Activated CD4-positive, alpha-beta memory T cell treated with anti-CD3 and anti-CD28 coated beads, Interleukin-2, amount 10 ng/mL, durations not matched to agents 7 days and 5 days (primary cell): ENCODE measurements around the gene LRRC36. TPM values are rescaled to one million over a fixed set of nuclear protein-coding genes. Genes with fewer than 3 reads are reported as not detected.
A peak's percentile ranks its signal among the peaks of the same experiment; 100 is the strongest.

Experiments used
- CTCF ChIA-PET: fragments of 350-600 bp; sonication (Branson Sonifier 250); formaldehyde crosslinking; loops from one replicate; lab custom pipeline; 2021; ENCODE audit warnings: antibody characterized with exemption, inconsistent platforms; lab: Charles Lee
- POLR2A ChIA-PET: fragments of 350-600 bp; sonication (Branson Sonifier 250); formaldehyde crosslinking; loops from one replicate; lab custom pipeline; 2021; ENCODE audit warnings: antibody characterized with exemption; lab: Charles Lee
- DNase-seq: peaks from one replicate; pipeline ENCODE4 v3.0.0-alpha.2; 2020
- H3K27ac Mint-ChIP-seq: one replicate; pipeline ENCODE4 v1.8.0; 2021; ENCODE audit warnings: mild to moderate bottlenecking, mixed read lengths
- H3K27me3 Mint-ChIP-seq: one replicate; pipeline ENCODE4 v1.8.0; 2021; ENCODE audit warnings: mixed read lengths
- H3K36me3 Mint-ChIP-seq: one replicate; pipeline ENCODE4 v1.8.0; 2021; ENCODE audit warnings: low read depth, mixed read lengths
- H3K4me1 Mint-ChIP-seq: one replicate; pipeline ENCODE4 v1.8.0; 2021; ENCODE audit warnings: mixed read lengths
- H3K4me3 Mint-ChIP-seq: one replicate; pipeline ENCODE4 v1.8.0; 2021; ENCODE audit warnings: mild to moderate bottlenecking, mixed read lengths
- H3K9me3 Mint-ChIP-seq: one replicate; pipeline ENCODE4 v1.8.0; 2021; ENCODE audit warnings: mixed read lengths
- total RNA-seq, 2 experiments: library from RNA; stranded (reverse); gene quantifications; one replicate each; pipeline ENCODE4 v1.2.3, GENCODE V29; 2021

The LRRC36 gene
- total RNA-seq, 2 experiments from 2014 or later: not detected

GRCh38 chr16:67419502-67419901, 92.9 kb downstream of the LRRC36 start:
- Mint-ChIP-seq H3K27me3 (peaks cover 36% of the 10 kb centered on the region), H3K27ac (no peak overlapping the region), H3K36me3 (no peaks in the 10 kb centered on the region), H3K9me3 (no peaks in the 10 kb centered on the region), H3K4me1 (peaks cover 11% of the 10 kb centered on the region), H3K4me3 (no peak overlapping the region)
- no peak for DNase-seq
- POLR2A ChIA-PET: no interaction called here
- CTCF ChIA-PET: interaction anchor here (0.8 to 1.6 kb wide), 2 partner anchors 9 to 29 kb away, joined by 3 to 6 read pairs; no protein-coding TSS in a partner anchor

- DNase-seq: no peak
- Mint-ChIP-seq H3K9me3 (no peaks in the 10 kb centered on the region), H3K27me3 (peaks cover 33% of the 10 kb centered on the region), H3K4me3 (no peak overlapping the region), H3K27ac (no peak overlapping the region), H3K4me1 (peaks cover 11% of the 10 kb centered on the region), H3K36me3 (no peaks in the 10 kb centered on the region)
- ChIA-PET CTCF (interaction anchor here (0.8 to 1.6 kb wide), 2 partner anchors 9 to 28 kb away, joined by 3 to 6 read pairs; no protein-coding TSS in a partner anchor), POLR2A (no interaction called here)
Observed at GRCh38 chr16:67419931-67420330, 93.3 kb downstream of the LRRC36 start.

GRCh38 chr16:67421030-67421429, 94.4 kb downstream of the LRRC36 start:
- Mint-ChIP-seq H3K9me3 (no peaks in the 10 kb centered on the region), H3K27ac (no peak overlapping the region), H3K27me3 (peaks cover 30% of the 10 kb centered on the region), H3K4me1 (peaks cover 8% of the 10 kb centered on the region), H3K36me3 (no peaks in the 10 kb centered on the region), H3K4me3 (no peak overlapping the region)
- CTCF ChIA-PET: interaction anchor here (0.7 to 1.8 kb wide), 3 partner anchors 27 to 474 kb away, joined by 3 read pairs; no protein-coding TSS in a partner anchor
- DNase-seq: no peak
- POLR2A ChIA-PET: no interaction called here

- no peaks in the 10 kb centered on the region for H3K9me3 Mint-ChIP-seq
- ChIA-PET POLR2A (no interaction called here), CTCF (interaction anchor here (1.6 kb wide), 1 partner anchor 24 kb away, joined by 6 read pairs; no protein-coding TSS in a partner anchor)
- H3K27me3 Mint-ChIP-seq: peaks cover 34% of the 10 kb centered on the region
- no peak overlapping the region for H3K27ac Mint-ChIP-seq
- no peaks in the 10 kb centered on the region for H3K4me1 Mint-ChIP-seq
- H3K36me3 Mint-ChIP-seq: no peaks in the 10 kb centered on the region
- no peak overlapping the region for H3K4me3 Mint-ChIP-seq
- no peak for DNase-seq
Observed at GRCh38 chr16:67423015-67423414, 96.4 kb downstream of the LRRC36 start.

- Mint-ChIP-seq H3K4me1 (no peaks in the 10 kb centered on the region), H3K9me3 (no peaks in the 10 kb centered on the region), H3K4me3 (no peak overlapping the region), H3K36me3 (no peaks in the 10 kb centered on the region), H3K27ac (no peak overlapping the region), H3K27me3 (peaks cover 36% of the 10 kb centered on the region)
- POLR2A ChIA-PET: no interaction called here
- no peak for DNase-seq
- CTCF ChIA-PET: interaction anchor here (5.8 kb wide), 1 partner anchor 41 kb away, joined by 58 read pairs; no protein-coding TSS in a partner anchor
Observed at GRCh38 chr16:67423611-67424260, 97.1 kb downstream of the LRRC36 start.

- H3K36me3 Mint-ChIP-seq: no peaks in the 10 kb centered on the region
- POLR2A ChIA-PET: no interaction called here
- no peaks in the 10 kb centered on the region for H3K9me3 Mint-ChIP-seq
- CTCF ChIA-PET: interaction anchor here (5.8 kb wide), 1 partner anchor 40 kb away, joined by 58 read pairs; no protein-coding TSS in a partner anchor
- no peak overlapping the region for H3K27ac Mint-ChIP-seq
- H3K4me1 Mint-ChIP-seq: no peaks in the 10 kb centered on the region
- no peak for DNase-seq
- H3K27me3 Mint-ChIP-seq: peaks cover 41% of the 10 kb centered on the region
- no peak overlapping the region for H3K4me3 Mint-ChIP-seq
Observed at GRCh38 chr16:67424261-67424615, 97.6 kb downstream of the LRRC36 start.

GRCh38 chr16:67425061-67425460, 98.4 kb downstream of the LRRC36 start:
- H3K9me3 Mint-ChIP-seq: no peaks in the 10 kb centered on the region
- peaks cover 42% of the 10 kb centered on the region for H3K27me3 Mint-ChIP-seq
- H3K4me3 Mint-ChIP-seq: no peak overlapping the region
- ChIA-PET CTCF (interaction anchor here (0.6 to 5.8 kb wide), 3 partner anchors 11 to 77 kb away, joined by 3 to 58 read pairs (median 4); no protein-coding TSS in a partner anchor), POLR2A (no interaction called here)
- no peak for DNase-seq
- no peak overlapping the region for H3K27ac Mint-ChIP-seq
- H3K4me1 Mint-ChIP-seq: no peaks in the 10 kb centered on the region
- H3K36me3 Mint-ChIP-seq: no peaks in the 10 kb centered on the region

GRCh38 chr16:67425580-67425979, 99.0 kb downstream of the LRRC36 start:
- Mint-ChIP-seq H3K27ac (no peak overlapping the region), H3K9me3 (no peaks in the 10 kb centered on the region), H3K4me1 (peaks cover 3% of the 10 kb centered on the region), H3K27me3 (peaks cover 47% of the 10 kb centered on the region), H3K4me3 (no peak overlapping the region), H3K36me3 (peaks cover 2% of the 10 kb centered on the region)
- ChIA-PET POLR2A (no interaction called here), CTCF (interaction anchor here (1.3 to 5.8 kb wide), 3 partner anchors 11 to 39 kb away, joined by 4 to 66 read pairs (median 58); no protein-coding TSS in a partner anchor)
- DNase-seq: no peak

GRCh38 chr16:67426022-67426421, 99.4 kb downstream of the LRRC36 start:
- Mint-ChIP-seq H3K27me3 (peaks cover 47% of the 10 kb centered on the region), H3K4me1 (peaks cover 3% of the 10 kb centered on the region), H3K9me3 (no peaks in the 10 kb centered on the region), H3K27ac (no peak overlapping the region), H3K4me3 (no peak overlapping the region), H3K36me3 (peaks cover 2% of the 10 kb centered on the region)
- POLR2A ChIA-PET: no interaction called here
- no peak for DNase-seq
- CTCF ChIA-PET: interaction anchor here (1.3 to 5.8 kb wide), 6 partner anchors 9 to 165 kb away, joined by 4 to 66 read pairs (median 10); partner anchors contain the start of gene ZDHHC1

- CTCF ChIA-PET: interaction anchor here (0.7 to 5.8 kb wide), 13 partner anchors 8 to 517 kb away, joined by 3 to 66 read pairs (median 5); partner anchors contain the start of gene ZDHHC1
- POLR2A ChIA-PET: interaction anchor here (0.5 to 1.5 kb wide), 3 partner anchors 9 to 375 kb away, joined by 3 to 5 read pairs (median 4); no protein-coding TSS in a partner anchor
- Mint-ChIP-seq H3K4me1 (peaks cover 6% of the 10 kb centered on the region), H3K27ac (no peak overlapping the region), H3K36me3 (peaks cover 2% of the 10 kb centered on the region), H3K9me3 (no peaks in the 10 kb centered on the region), H3K4me3 (no peak overlapping the region), H3K27me3 (peaks cover 52% of the 10 kb centered on the region)
- DNase-seq: no peak
Observed at GRCh38 chr16:67426950-67427349, 100.3 kb downstream of the LRRC36 start.

GRCh38 chr16:67428146-67428731, 101.6 kb downstream of the LRRC36 start:
- peaks cover 51% of the 10 kb centered on the region for H3K27me3 Mint-ChIP-seq
- CTCF ChIA-PET: interaction anchor here (0.5 to 5.8 kb wide), 30 partner anchors 8 to 617 kb away, joined by 3 to 66 read pairs (median 4); partner anchors contain the start of genes E2F4 and ZDHHC1
- H3K9me3 Mint-ChIP-seq: no peaks in the 10 kb centered on the region
- POLR2A ChIA-PET: interaction anchor here (0.8 to 1.5 kb wide), 5 partner anchors 11 to 542 kb away, joined by 3 to 5 read pairs (median 3); partner anchors contain the start of gene ATP6V0D1
- no peak overlapping the region for H3K4me3 Mint-ChIP-seq
- peak; percentile 62 for DNase-seq
- H3K4me1 Mint-ChIP-seq: peaks cover 7% of the 10 kb centered on the region
- H3K27ac Mint-ChIP-seq: no peak overlapping the region
- peaks cover 2% of the 10 kb centered on the region for H3K36me3 Mint-ChIP-seq

GRCh38 chr16:67429053-67429798, 102.6 kb downstream of the LRRC36 start:
- POLR2A ChIA-PET: interaction anchor here (1.1 kb wide), 1 partner anchor 28 kb away, joined by 3 read pairs; no protein-coding TSS in a partner anchor
- Mint-ChIP-seq H3K36me3 (peaks cover 2% of the 10 kb centered on the region), H3K4me3 (peak overlapping the region; percentile 37), H3K4me1 (peaks cover 7% of the 10 kb centered on the region), H3K27me3 (peaks cover 44% of the 10 kb centered on the region), H3K27ac (no peak overlapping the region), H3K9me3 (no peaks in the 10 kb centered on the region)
- CTCF ChIA-PET: interaction anchor here (0.6 to 5.8 kb wide), 12 partner anchors 9 to 290 kb away, joined by 3 to 66 read pairs (median 6); partner anchors contain the start of gene ZDHHC1
- DNase-seq: no peak
